Stimulated activated CD4-positive, alpha-beta T cell treated with anti-CD3 and anti-CD28 coated beads, Interleukin-4, amount 100 ng/mL, for 1 hour (primary cell): ENCODE results near the gene SHB.

Experiments
- DNase-seq: peaks from one replicate; pipeline ENCODE4 v3.0.0-alpha.2; 2020

Gene SHB

DNA sequence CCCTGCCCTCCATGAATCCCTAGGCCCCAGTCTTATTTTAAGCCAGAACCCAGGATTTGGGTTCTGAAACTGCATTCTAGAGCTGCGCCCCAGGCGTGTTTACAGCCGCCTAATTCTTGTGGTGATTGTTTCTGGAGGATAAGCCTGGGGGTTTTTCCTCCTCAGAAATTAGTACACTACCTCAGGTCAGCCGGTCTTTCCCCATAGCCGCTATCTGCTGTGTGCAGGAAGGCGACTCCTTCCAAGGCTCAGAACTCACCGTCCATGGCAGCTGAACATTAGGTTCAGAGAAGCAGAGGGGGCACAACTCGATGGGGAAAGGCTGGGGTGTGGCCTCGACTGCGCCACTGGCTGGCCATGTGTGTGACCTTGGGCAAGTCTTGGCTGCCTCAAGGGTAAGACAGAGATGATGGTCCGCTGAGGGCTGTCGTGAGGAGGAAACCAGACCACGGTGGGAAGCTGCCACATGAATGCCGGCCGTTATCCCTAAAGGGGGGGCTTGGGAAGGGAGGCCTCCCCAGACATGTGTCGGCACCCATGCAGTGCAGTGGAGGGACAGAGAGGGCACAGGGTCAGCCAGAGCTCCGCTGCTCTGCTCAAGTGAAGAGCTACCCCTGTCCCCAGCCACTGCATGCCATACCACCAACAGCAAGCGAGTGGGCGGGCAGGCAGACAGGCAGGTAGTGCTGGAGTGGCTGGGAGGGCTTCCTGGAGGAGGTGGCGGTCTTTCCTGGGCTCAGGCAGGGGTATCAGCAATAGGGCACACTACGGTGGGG lies 28.9 kb downstream of the SHB start:
- DNase-seq, result no peak

DNA sequence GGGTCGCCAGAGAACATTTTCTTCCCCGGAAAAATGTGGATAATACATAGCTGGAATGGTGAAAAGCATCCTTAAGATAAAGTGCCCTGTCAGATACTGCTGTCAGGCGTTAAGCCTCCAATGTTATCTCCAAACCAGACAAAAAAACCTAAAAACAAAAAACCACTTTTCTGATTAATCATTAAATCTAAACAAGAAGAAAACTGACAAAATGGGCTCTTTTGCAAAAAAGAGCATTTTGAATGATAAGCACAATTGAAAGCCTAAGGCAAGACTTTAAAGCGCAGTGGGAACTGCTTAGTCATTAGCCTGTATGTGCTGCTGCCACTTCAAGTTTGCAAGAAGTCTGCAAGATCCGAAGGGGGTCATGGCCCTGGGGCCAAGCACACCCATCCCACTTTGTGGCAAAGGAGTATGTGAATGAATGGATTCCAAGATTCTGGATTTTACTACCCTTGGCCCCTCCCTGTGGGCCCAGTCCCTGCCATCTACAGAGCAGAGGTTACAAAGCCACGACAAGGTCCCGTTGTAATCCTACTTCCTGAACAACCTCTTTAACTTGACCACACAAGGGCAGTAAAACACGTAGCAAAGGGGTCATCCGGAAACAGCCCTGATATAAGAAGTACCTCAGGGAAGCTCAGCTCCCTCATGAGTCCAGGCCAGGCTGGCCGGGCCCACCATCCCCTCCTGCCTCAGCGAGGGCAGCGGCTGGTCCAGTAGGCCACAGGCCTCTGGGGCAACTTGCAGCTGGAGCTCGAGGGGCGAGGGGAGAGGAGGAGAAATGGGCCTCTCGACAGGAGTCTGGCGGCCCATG lies 29.7 kb downstream of the SHB start:
- no peak for DNase-seq

DNA sequence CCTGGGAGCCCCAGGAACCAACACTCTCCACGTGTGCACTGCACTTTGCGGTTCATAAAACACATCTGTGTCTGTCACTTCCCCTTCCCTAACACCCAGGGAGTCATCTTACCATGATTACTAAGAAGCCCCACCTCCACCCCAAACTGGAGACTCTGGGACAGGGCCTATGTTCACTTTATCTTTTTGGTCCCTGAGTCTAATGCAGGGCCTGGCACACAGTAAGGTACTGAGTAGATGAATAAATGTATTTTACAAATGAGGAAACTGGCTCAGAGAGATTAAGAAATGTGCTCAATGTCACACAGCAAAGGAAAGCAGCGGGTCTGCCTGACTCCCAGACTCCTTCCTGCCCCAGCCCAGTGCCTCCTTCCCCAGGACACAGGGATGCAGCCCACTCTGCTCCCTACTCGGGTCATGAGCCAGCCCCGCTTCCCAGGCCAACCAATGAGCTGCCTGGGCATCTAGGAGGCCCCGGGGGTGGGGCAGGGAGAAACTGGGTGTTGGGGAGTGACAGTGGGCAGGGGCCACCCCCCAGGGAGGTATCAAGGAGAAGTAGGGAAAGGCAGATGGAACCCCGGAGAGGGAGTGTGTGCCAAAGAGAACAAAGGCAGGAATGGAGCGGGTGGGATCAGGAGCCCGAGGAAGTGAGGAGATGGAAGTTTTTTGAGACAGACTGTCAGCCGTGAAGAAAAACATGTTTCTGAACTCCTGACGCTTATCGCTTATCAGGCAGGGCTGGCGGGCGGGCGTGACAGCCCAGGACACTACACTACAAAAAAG lies 30.5 kb downstream of the SHB start:
- no peak for DNase-seq

DNA sequence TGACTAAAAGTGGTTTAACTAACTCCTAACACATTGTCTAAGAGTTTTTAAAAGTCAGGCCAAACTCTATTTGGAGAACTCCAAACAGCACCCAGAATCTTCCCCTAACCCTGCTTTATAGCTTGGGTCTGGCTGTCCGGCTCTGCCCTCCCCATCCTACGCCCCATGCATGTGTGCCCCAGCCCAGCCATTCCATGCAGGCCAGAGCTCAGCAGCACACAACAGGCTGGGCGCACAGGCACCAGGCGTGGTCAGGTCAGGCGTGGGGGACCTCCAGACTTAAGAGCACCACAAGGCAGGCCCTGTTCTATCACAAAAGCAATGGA lies 31.1 kb downstream of the SHB start:
- DNase-seq, result no peak

DNA sequence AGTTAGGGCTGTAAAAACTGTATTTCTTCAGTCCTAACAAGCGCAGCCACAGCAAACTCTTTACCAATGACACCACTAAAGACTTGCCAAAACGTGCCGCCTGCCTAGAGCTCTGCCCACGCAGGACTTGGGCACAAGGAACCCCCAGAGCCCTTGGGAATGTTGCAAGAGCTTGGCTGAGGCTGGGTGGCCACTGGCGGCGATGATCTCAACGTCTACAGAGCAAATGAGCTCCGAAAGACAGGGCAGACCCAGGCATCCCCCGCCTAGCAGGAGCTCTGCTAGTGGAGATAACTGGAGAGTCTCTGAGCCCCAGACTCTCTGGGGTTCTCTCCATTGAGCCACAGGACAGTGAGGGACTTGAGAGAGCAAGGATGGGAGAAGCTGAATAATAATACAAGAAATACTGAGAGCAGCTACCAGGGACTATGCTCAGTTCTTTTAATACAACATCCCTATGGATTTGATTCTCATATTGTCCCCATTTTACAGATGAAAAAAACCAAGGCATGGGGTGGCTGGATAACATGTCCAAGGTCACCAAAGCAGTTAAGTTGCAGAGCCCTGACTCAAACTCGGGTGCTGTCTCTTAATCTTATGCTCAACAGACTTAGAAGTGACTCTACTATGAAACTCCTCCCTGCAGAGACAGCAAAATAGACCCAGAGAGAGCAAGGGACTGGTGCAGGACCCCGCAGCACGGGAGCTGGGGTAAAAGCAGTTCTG lies 32.5 kb downstream of the SHB start:
- no peak for DNase-seq

DNA sequence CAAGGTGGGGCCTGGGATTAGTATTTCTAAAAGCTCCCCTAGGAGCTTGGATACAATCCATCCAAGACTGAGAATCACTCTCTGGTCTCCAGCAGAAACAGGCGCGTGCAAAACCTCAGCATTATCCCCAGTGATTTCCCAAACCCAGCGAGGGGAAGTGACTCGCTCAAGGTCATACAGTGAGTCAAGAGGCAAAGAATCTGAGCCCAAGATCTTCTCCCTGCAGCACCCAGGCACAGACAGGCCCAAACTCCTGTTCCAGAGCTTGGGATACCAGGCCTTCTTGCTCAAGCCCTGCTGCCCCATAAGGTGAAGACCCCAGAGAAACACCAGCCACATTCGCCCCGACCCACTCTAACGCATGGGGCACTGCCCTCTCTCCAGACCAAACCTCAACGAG lies 33.2 kb downstream of the SHB start:
- no peak for DNase-seq

DNA sequence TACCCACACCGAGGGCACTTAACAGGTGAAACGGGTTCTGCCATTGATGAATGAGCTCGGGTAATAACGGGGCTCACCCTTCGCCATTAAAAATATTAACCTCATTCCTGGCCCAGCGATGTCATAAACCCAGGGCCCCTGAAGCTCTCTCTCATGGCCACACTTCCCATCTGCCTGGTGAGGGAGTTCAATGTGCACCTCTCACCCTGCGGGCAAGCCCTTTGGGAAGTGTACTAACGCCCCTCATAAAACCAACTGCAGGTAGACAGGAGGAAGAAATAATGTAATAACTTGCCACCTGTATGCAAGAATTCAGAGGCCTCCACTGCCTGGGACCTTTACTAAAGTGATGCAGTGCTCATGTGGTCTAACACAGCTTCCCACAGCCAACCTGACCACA lies 35.1 kb downstream of the SHB start:
- DNase-seq, result no peak

DNA sequence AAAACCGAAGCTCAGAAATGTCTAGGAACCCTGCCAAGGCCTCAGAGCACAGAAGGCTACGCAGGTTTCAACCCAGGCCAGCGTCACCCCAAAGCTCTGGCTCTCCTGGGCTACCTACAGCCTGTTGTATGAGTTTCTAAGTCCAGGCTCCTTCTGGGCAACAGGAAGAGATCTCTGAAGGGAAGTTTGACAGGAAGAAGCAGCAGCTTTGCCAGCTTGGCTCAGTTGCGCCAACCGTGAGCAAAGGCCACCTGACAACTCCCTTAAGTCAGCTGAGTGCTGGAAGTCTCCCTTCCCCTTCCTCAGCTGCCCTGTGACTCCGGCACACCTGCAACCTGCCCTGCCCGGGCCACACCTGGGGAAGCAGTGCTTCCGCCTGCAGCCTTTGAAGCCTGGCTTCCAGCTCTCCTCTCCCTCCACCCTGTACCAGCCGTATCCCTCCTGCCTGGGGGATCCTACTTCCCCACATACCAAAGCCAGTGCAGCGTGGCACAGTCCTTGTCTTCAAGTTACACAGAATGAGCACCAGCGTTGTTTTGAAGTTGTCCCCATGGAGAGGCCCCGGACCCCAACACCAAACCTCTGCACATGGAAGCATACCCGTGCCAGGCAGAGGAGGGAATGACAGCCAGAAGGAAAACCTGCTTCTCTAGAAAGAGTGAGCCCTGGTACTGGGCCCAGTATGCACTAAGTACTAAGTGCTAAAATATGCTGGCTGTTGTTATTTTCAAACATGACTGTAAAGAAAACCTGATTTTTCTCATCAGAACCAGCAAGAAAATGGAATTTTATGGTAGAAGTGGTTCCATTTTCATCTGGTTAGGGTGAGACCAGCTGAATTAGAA lies 36.5 kb downstream of the SHB start:
- DNase-seq, result no peak

DNA sequence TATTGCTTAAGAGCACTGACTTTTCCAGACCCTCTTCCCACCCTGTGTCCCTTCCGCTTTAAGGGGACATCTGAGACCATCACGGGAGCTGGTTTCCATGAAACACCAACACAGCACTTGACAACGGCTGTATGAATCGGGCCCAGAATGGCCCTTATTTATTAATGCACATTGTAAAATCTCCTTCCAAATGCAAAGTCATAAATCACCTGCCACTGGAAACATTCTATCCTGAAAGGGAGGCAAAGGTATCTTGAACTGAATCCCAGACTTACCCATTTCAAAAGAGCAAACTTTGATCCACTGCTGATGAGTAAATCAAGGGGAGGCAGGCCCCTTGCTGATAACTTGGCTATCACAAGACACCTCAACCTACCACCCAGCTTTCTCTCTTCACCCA lies 37.4 kb downstream of the SHB start:
- DNase-seq, result no peak

DNA sequence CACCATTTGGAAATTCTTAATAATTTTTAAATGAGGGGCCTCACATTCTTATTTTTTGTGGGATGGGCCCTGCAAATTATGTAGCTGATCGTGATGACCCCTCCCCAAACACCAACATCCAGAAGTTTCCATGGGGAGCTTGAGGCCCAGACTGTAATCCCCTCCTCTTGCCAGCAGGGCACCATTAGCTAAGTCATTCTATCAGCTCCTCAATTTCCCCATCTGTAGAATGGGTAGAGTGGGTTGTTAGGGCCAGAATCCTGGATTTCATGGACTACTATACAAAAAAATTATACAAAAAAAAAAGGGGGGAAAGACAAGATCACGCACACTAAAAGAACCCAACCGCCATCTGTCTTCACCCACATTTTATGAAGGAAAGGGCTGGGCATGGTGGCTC lies 38.4 kb downstream of the SHB start:
- DNase-seq, result no peak

DNA sequence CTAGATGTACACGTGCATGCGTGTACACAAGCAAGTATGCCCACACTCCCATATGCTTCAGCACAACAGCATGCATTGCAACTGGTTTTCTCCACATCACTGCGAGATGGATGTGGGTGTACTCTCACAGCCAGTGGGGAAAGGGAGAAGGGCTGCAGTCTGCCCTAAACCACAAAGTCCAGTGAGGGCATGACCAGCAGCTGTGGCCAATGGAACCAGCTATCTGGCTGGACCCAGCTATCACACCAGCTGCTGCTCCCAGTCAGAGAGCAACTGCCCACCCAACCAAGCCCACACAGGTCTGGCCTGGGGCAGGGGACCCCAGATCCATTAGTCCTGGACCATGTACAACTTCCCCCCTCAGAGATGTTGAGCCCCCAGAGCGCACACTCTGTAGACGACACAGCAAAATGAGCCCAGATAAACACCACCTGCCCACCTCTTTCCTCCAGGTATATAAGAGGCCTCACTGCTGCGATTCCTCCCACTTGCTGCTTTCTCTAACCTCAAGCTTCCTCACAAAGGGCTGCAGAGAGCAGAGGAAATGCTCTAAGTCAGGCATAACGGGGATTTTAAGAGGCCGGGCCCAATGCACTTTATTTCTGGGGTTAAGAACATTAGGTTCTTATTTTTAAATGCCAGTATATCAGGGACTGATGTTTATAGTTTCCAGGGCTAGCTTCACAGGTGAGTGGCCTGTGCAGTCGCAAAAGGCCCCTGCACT lies 39.0 kb downstream of the SHB start:
- no peak for DNase-seq

DNA sequence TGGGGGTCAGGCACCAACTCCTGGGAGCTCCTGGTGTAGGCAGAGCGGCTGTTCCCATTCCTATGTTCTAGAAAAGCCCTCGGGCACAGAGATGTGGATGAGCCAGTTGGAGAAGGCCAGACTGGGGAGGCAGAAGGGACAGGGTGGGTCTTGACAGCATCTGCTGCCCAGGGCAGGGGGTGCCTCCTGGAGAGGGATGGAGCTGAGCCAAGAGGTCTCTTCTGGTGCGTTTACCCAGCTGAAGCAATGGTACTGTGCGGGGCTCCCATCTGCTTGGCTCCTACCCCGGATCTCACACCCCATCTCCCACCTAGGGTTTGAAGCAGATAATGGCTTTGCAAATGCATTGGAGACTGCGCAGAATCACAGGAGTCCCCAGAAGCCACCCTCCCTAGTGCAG lies 41.3 kb downstream of the SHB start:
- DNase-seq, result no peak

DNA sequence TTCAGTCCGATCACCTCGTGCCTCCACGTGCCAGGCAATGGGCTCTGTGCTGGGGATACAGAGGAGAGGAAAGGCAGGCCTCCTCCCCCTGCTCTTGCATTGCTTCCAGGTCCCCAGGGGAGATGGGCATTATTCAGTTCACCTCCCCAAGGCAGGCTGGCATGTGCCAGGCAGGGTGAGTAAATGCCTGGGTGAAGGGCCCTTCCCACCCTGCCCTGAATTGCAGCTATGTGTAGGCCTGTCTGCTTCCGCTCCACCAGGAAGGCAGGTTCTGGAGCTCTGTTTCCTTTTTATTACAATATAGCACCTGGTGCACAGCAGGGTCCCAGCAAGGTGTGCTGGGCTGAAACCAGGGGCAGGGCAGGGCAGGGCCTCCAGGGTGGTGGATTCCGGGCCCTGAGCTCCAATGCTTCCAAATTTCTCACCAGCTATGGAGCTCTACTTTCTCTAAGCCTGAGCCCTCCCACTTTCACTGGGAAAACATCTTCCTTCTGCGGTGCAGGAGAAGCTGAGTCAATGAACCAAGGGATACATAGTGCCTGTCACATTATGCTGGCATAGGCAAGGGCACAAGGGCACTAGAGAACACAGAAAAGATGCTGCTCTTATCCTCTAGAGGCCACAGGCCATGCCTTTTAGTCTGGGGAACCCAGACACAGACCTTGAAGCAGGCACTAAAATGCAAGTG lies 42.0 kb downstream of the SHB start:
- DNase-seq, result no peak

DNA sequence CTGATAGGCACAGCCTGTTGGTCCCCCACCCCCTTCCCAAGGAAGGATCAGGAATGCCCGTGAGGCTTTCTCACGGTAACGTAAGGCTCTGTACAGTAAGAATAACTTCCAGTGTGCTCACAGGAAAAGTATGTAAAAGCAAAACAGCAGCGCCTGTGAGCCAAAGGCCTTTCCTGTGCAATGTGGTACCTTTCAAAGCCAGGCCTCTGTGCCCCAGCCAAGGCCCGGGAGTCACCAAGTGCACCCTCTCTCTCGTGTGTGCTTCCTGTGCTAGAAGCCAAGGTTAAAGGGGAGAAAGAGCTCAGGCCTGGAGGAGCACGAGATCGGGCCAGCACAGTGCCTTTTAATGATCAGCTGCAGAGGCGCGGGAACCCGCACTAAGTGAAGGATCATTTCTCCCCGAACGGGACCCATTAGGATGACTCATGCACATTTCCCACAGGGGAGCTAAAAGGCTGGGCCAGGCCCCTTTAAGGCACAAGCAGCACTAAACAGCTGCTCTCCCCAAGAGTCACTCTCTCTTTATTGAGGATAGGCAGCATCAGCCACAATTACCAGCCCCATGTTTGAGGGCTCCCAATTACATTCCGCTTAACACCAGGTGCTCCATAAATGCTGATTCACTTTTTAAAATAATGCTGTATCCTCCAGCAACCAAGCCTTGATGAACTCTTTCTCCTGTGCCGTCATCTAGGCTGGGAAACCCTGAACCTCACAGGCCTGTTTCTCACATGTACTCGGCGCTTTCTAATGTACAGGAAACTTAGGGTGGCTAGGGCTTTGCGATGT lies 42.8 kb downstream of the SHB start:
- no peak for DNase-seq

DNA sequence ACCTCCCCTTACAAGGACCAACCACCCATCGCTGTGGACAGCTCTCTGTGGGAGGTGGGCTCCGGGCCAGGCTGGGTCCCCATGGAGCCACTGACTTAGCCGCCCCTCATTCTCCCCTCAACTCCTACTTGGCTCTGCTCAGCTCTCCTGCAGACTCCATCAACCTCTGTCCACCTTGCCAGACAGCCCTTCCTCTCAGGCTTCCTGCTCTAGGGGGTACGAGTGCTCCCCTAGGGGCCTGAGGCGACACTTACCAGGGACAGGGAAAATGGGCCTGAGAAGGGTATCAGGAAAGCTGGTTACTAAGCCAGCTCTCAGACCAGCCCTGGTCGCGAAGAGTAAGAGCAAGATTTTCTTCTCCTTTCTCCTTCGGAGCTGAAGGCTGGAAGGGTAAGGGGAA lies 43.9 kb downstream of the SHB start:
- no peak for DNase-seq

DNA sequence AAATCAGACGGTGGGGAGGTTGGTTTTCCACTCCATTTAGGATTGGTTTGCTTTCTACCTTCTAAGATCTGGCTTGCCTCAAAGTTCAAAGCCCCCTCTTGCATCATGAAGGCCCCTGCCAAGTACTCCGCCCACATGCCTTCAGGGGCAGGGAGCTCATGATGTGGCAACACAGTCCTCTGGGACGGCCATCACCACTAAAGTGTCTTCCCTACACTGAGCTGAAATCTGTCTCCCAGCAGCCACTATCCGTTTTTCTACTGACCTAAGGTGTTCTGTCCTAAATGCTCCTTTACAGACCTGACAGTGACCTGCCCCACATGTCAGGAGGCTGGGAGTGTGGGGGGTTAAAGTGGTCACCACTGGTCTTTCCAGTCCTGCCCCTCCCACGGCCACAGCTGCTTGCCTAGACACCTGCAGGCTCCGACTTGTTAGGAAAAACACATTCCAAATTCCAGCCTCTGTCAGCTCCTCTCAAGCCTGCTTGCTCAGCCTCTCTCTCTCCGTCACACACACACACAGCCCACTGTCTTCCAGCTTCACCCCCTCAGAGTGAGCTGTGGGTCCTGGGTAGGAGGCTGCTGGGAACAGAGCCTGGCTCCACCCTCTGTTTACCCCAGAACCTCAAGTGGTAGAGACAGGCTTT lies 44.9 kb downstream of the SHB start:
- DNase-seq, result no peak

DNA sequence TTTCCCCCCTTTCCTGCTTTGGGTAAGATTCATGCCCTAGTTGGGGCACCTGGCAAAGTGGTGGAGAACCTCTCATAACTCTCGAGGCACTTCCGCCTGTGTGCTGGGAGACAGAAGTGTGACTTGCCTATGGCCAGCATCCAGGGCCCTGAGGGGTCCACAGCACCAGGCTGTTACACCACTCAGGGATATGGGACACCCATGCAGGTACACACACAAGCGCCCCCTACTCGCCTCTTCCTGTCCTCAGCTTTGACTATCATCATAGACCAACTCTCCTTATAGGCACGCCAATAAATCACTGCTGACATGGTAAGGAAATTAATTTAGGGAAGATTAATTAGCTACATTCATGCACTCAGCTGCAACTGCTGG lies 45.4 kb downstream of the SHB start:
- no peak for DNase-seq

DNA sequence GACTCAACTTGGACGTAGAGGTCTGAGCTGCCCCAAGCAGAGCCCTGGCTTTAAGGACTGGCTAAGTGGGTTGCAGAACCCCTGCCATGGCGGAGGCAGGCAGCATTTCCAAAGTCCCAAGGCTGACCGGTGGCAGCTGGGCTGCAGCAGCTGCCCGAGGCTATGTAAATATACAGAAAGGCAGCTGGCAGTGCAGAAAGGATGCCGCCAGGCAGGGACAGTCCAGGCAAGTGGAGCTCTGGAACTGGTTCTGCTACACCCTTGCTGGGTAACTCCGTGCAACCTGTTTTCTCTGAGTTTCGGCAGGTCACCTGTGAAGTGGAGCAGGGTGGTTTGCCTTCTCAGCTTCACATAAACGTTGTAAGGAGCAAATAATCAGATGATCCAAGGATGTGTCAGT lies 46.0 kb downstream of the SHB start:
- no peak for DNase-seq

DNA sequence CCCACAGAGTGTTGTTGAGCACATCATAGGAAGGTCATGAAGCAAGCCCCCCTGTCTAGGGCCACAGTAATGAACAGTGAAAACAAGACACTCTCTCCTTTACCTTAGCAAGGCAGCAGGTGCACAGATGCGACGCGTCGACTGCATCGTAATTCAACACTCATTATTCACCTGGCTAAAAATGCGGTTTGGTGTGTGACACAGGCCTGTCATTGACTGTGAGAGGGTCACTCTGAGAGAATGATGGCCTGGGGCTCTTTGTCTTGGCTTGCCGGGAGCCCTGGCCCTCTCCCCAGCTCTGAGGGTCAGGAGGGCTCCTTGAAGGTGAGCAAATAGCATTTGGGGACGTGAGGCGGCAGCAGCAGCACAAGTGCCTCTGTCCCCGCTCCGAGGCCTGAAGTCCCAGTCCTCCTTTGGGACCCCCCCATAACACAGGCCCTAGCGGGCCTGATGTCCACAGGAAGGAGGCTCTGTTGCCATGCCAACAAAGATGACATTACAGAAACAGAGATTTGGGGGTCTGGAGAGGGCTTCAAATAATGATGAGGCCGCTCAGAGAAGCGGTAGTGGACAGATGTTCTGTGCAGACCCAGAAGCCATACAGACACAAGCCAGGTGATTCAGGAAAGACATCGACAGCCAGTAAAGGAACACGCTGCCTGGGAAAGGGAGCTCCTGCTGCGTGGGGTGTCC lies 46.7 kb downstream of the SHB start:
- no peak for DNase-seq
